Mononuclear cell (primary cell): ENCODE results near the gene BEND4. TPM values are rescaled to one million over a fixed set of nuclear protein-coding genes. Genes with fewer than 3 reads are reported as not detected.

ENCODE experiments used
- H3K27me3 ChIP-seq: 2 replicates; pipeline ENCODE4 v1.6.0; 2011; ENCODE audit warnings: low read length, control low read depth; ENCODE audit not compliant: insufficient read depth
- H3K4me1 ChIP-seq: 2 replicates; pipeline ENCODE4 v1.5.1; 2011; ENCODE audit warnings: mild to moderate bottlenecking, low read length, control low read depth; ENCODE audit not compliant: insufficient read depth
- H3K4me3 ChIP-seq: 2 replicates; pipeline ENCODE4 v1.5.1; 2011; ENCODE audit warnings: mild to moderate bottlenecking, low read length, moderate library complexity
- H3K9me3 ChIP-seq: 2 replicates; pipeline ENCODE4 v1.5.1; 2011; ENCODE audit warnings: low read depth, mild to moderate bottlenecking, control low read depth, low read length
- total RNA-seq: library from RNA; depleted of rRNA; stranded (reverse); fragments of >200 nt; gene quantifications from one replicate; pipeline ENCODE4 v1.2.3, GENCODE V29; 2012

The BEND4 gene
- total RNA-seq, 1 donor = 1.0 TPM

DNA sequence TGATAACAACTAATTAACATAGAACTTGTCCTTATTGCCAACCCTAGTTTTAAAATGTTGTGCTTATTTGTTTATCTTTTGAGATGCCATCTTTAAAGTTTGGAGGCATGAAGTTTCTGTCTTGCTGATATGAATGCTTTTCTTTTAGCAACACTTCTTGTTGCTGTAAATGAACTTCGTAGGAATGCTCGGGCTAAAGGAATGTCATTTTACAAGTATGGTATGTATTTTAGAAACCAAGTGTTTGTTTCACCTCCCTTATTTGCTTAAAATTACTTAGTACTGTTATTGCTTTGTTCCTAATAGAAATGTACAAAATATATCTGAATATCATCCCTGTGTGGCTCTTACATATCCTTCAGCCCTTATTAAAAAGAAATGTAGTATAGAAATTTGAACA is 86.1 kb downstream of the BEND4 start:
- no peak overlapping the region for H3K4me3 ChIP-seq
- no peaks in the 10 kb centered on the region for H3K27me3 ChIP-seq
- H3K4me1 ChIP-seq = no peaks in the 10 kb centered on the region
- H3K9me3 ChIP-seq = no peaks in the 10 kb centered on the region

Other genes starting within 250 kb of the BEND4 start
- gene TMEM33, start 217.2 kb downstream of the BEND4 start, total RNA-seq = 44.5 TPM
- gene DCAF4L1, start 170.9 kb downstream of the BEND4 start, total RNA-seq = 0.21 TPM
- gene SLC30A9, start 162.1 kb downstream of the BEND4 start, total RNA-seq = 29.5 TPM
- gene SHISA3, start 244.8 kb upstream of the BEND4 start, total RNA-seq = not detected